GM18861 (cell line): ENCODE measurements around the gene PAX8.

ENCODE experiments used
- ATAC-seq: cut with Tn5 transposase; IDR thresholded peaks from one replicate; pipeline ENCODE4 v1.9.1; 2021; ENCODE audit not compliant: unreplicated experiment

The PAX8 gene

DNA sequence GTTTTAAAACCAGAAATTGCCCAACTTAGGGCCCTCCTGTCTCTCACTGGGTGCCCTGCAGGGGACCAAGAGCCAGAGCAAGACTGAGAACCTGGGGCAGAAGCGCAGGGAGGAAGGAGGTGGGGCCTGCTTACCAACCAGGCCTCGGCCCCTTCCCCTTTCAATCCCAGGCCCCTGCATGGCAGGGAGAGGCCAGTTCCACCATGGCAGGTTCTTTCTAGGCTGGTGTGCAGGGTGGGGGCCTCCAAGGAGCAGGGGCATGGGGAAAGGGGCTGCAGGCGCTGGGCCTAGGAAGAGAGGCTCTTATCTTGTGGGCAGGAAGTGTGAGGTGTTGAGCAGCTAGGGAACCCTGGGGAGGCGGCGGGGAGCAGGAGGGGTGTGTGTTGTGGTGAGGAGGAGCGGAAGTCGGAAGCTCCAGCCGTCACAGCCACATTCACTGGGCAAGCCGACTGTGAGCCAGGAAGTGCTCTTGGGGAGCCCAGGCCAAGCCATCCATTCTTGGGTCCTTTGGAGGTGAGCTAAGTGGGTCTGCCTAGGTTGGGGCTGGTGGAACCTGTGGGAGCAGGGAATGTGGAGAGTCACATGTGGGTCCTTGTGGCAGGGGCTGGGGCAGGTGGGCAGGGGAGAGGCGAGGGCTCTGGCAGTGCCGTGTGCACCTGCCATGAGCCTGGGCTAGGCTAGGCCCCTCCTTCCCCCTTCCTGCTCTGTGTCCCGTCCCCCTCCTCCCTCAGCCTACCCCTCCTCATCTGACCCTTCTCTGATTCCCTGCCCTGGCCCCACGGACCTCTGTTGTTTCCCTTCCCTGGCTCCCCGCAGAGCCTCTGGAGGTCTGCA lies 105.0 kb downstream of the PAX8 start, which contains the start of gene PSD4:
TSS of gene PSD4 (plus strand) at position 430 of the 834 bp plus-strand sequence. CDS start 8,486 bp downstream, outside the sequence.
- ATAC-seq: peak; percentile 71

DNA sequence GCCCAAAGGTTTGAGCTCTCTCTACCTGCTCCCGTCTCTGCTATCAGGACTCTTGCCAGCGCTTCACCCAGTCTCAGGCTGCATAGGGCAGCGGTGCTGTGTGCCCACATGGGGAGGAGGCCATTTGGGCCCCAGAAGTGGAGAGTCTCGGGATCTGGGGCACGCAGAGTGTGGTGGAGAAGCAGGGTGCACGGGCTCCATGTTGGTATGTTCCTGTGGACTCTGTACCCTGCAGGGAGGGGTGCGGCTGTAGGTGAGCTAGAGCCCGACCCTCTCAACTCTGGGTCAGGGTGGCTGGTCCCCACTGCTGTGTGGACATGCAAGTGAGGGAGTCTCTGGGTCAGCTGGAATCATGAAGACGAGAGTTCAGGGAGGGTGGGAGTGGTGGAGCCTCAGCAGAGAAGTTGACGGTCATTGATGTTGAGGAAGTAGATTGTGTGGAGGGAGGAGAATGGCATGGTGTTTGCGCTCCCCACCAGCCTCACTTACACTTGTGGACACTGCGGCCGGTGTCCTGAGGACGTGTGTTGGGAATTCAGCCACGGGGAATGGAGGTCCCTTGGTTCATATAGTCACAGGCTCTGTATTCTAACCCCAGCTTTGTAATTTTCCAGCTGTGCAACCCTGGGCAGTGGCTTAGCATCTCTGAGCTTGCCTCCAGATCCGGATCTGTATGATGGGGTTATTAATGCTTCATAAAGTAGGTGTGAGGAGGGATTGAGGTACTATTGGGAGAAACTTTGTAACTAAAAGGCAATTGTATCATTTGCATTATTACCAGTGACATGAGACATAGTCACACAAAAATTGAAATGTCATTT lies 105.8 kb downstream of the PAX8 start:
- ATAC-seq: no peak

DNA sequence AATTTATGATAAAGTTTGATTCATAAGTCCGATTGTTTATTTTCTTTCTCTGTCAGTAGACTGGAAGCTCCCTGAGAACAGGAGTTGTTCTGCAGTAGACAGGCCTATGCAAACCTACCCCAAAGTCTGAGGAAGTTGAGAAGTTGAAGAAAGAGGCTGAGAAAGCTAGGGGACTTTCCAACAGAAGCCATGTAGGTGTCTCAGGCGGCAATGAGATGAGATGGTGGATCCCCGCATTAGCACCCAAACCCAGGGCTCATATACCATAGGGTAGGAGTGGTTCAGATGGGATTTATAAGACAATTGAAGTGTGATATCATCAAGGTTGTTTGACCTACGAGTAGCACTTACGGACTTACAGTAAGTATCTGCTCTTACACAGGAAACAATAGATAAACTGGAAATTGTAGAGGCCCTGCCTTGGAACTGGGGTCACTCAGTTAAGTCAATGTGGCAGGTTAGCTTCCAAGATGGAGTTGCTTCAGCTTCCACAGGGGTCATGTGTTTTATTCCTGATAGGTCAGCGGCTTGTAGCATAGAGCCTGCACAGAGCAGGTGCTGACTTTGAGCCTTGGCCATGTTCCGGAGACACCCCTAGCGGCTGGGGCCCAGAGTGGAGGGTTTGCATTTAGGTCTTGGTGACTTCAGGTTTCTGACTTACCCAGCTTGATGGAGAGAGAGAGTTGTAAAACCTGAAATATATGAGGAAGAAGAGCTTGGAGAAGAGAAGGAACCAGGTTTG lies 107.2 kb downstream of the PAX8 start:
- ATAC-seq: no peak

DNA sequence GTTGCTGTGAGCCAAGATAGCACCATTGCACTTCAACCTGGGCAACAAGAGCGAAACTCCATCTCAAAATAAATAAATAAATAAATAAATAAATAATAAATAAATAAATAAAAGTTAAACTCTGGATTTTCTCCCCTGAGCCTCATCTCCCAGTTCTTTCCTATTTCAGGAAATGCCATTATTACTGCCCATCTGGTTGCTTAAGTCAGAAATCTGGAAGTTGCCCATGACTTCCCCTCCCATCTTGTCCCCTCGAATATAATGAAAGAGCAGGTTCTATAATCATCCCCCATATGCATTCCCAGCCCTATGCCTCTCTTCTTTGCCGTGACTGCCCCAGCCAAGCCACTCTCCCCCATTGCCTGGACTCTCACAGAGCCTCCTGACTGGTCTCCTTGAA lies 109.1 kb downstream of the PAX8 start:
- no peak for ATAC-seq

DNA sequence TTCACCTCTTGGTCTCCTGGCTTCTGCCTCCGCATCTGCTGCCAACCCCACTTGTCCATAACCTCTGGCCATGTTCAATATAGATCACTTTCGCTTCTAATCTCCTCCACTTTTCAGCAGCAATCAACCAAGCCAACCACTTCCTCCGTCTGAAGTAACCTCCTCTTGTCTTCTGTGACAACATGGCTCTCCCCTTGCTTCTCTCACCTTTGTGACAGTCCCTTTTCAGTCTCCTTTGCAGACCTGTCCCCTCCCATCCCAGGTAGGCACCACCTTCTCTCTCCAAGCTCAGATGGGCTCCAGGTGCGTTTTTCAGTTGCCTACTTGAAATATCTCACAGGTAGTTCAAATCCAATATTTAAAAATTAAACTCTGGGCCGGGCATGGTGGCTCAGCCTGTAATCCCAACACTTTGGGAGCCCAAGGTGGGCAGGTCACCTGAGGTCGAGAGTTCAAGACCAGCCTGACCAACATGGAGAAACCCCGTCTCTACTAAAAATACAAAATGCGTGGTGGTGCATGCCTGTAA lies 109.7 kb downstream of the PAX8 start:
- no peak for ATAC-seq

DNA sequence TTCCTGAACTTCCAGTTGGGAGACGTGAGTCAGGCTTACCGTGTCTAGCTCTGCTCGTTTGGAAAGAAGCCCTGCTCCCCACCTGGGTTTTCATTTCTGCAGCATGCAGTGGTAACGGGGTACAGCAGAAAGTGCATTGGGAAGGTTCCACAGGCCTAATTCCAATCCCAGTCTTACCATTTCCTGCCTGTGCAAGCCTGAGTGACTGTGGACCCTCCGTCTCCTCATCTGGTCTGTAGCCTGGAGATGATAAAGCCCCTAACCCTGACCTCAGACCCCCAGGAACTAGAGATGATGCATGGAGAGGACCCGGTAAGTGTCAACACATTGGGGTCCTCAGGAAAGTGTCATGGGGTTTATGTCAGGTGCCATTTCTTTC lies 110.8 kb downstream of the PAX8 start:
- no peak for ATAC-seq

DNA sequence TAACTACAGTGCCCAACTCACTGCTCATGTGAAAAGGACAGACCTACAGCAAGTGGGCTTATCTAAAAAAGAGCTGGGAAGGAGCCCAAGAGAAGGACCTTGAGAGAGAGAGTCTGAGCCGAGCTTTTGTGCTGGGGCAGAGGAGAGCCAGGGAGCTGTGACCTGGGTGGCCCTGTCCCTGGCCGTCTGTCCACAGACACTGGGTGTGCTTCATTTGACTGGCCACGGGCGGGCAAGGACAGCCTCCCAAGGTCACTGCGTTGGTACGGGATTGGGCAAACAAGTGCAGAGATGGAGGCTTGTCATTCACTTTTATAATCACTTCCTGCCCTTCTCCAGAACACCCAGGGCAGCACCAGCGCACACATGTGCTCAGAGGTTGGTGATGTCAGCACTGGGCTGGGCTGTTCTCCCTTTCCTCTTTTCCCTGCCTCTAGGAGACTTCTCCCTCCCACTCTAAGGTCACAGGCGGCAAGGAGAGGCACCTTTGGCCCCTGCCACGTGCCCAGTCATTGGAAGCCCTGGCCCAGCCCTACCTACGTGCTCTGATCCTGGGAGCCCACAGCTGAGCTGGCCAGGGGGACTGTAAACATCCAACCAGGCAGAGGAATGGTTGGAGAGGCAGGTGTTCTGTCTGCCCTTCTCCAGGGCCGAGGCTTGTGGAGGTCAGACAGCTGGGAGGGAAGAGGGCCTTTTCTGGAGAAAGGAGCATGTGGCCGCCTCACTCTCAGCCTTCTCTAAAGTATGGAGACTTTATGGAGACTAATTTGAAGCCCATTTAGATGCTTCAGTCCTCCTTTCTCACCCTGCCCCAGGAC lies 111.4 kb downstream of the PAX8 start:
- no peak for ATAC-seq

DNA sequence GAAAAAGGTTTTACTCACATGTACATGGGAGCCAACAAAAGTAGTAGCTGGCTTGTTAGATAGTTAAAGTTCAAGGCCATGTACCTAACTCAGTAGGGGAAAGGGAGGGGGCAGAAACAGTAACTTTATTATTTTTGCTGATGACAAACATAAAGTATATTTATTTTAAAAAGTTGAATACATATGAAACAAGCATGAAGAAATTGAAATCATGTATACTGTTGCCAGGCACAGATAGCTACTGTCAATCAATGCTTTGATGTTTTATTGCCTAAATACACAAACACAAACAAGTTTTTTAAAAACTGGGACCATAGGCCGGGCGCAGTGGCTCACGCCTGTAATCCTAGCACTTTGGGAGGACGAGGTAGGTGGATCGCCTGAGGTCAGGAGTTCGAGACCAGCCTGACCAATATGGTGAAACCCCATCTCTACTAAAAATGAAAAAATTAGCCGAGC lies 112.5 kb downstream of the PAX8 start:
- ATAC-seq: no peak
